ENCODE results near the gene TLR7.

TLR7 gene

GRCh38 chrX:12930150-12930549 is 63.3 kb downstream of the TLR7 start:
- DNase-seq (ENCODE audit: low read depth in 2 of 2): no peak

DNA sequence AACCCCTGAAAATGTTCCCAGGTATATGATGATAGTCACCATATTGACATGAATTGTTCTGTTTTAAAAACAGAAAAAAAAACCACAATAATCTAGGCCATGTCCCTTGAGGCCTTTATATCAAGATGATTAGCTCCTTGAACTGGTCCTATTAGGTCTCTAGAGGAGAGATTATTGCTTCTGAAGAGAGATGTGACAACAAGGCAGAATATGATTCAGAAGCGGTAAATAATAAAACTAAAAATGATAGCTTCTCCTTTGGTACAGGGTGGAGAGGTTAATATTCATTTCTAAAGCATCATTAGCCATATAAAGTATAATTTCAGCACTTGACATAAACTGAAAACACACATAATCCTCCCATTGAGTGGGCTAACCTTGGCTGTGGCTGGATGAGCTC is 65.4 kb downstream of the TLR7 start:
- DNase-seq (ENCODE audit: low read depth in 2 of 2): no peak

- no peak for DNase-seq (ENCODE audit: low read depth in 2 of 2)
Measured at GRCh38 chrX:12934850-12935249, 68.0 kb downstream of the TLR7 start.

- no peak for DNase-seq (ENCODE audit: low read depth in 2 of 2)
Measured at GRCh38 chrX:12936947-12937346, 70.1 kb downstream of the TLR7 start.
